ENCODE data around the gene DKK3.

DNA sequence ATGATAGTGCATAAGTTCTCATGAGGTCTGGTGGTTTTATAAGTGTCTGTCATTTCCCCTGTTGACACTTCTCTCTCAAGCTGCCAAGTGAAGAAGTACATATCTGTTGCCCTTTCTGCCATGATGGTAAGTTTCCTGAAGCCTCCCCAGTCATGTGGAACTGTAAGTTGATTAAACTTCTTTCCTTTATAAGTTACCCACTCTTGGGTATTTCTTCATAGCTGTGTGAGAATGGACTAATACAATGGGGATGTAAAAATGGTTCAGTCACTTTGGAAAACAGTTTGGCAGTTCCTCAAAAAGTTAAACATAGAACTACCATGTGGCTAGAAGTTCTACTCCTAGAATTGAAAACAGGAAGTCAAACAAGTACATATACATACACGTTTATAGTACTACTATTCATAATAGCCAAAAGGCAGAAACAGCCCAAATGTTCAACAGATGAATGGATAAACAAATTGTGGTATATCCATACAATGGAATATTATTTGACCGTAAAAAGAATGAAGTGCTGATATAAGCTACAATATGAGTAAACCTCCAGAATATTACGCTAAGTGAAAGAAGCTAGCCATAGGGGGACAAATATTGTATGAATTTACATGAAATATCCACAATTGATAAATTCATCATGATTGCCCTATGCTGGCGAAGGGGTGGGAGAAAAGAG is 16.0 kb upstream of the DKK3 start:
- TF ChIP-seq, protein P1, sequence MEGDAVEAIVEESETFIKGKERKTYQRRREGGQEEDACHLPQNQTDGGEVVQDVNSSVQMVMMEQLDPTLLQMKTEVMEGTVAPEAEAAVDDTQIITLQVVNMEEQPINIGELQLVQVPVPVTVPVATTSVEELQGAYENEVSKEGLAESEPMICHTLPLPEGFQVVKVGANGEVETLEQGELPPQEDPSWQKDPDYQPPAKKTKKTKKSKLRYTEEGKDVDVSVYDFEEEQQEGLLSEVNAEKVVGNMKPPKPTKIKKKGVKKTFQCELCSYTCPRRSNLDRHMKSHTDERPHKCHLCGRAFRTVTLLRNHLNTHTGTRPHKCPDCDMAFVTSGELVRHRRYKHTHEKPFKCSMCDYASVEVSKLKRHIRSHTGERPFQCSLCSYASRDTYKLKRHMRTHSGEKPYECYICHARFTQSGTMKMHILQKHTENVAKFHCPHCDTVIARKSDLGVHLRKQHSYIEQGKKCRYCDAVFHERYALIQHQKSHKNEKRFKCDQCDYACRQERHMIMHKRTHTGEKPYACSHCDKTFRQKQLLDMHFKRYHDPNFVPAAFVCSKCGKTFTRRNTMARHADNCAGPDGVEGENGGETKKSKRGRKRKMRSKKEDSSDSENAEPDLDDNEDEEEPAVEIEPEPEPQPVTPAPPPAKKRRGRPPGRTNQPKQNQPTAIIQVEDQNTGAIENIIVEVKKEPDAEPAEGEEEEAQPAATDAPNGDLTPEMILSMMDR (IDR thresholded peaks at IDR 0.05; ENCODE audit: insufficient read depth, low read length, poor library complexity, severe bottlenecking) = no peak
- TF ChIP-seq EZH2phosphoT487 (conservative IDR thresholded peaks at IDR 0.05; ENCODE audit: low read length) = no peak
